Measurements from ENCODE around the gene GJB5.
"Not testable (repeated sequence)": the region's sequence is repeated elsewhere in the genome, so short reads cannot be mapped to it uniquely, and the experiment has no call there.

The GJB5 gene

GRCh38 chr1:34746101-34746500 lies 8.7 kb upstream of the GJB5 start:
- ATAC-seq = no peak

GRCh38 chr1:34746785-34747637 lies 7.8 kb upstream of the GJB5 start:
- ATAC-seq = no peak

GRCh38 chr1:34747638-34747941 lies 7.3 kb upstream of the GJB5 start:
- ATAC-seq = no peak

- ATAC-seq = no peak
These were observed 4.9 kb upstream of the GJB5 start for GRCh38 chr1:34749992-34750391.

- ATAC-seq = no peak
These were observed 4.2 kb upstream of the GJB5 start for GRCh38 chr1:34750610-34751009.

- ATAC-seq = no peak
These were observed 1.7 kb upstream of the GJB5 start for GRCh38 chr1:34753163-34753562.

GRCh38 chr1:34755961-34756360 lies 1.1 kb downstream of the GJB5 start:
- no peak for ATAC-seq

- ATAC-seq = no peak
These were observed 2.5 kb downstream of the GJB5 start for GRCh38 chr1:34757386-34757785.

- no peak for ATAC-seq
These were observed 3.9 kb downstream of the GJB5 start for GRCh38 chr1:34758751-34759150.

- ATAC-seq = no peak
These were observed 4.9 kb downstream of the GJB5 start, which contains the start of gene GJB4 for GRCh38 chr1:34759503-34760357. TSS of gene GJB4 (plus strand) at chr1:34759740. CDS start at chr1:34761255, 1,515 bp downstream.

GRCh38 chr1:34761176-34761761 lies 6.4 kb downstream of the GJB5 start:
- no peak for ATAC-seq

- no peak for ATAC-seq
These were observed 7.0 kb downstream of the GJB5 start for GRCh38 chr1:34761776-34762307.

GRCh38 chr1:34762474-34763141 lies 7.8 kb downstream of the GJB5 start:
- ATAC-seq = no peak

- no peak for ATAC-seq
These were observed 8.4 kb downstream of the GJB5 start for GRCh38 chr1:34763142-34763781.

- no peak for ATAC-seq
These were observed 14.0 kb downstream of the GJB5 start for GRCh38 chr1:34768856-34769255.

- no peak for ATAC-seq
These were observed 16.2 kb downstream of the GJB5 start for GRCh38 chr1:34770891-34771504.

GRCh38 chr1:34771573-34772371 lies 16.9 kb downstream of the GJB5 start:
- no peak for ATAC-seq

- not testable (repeated sequence) for ATAC-seq
These were observed 18.3 kb downstream of the GJB5 start for GRCh38 chr1:34773114-34773513.

GRCh38 chr1:34774957-34775356 lies 20.1 kb downstream of the GJB5 start:
- ATAC-seq = no peak

- ATAC-seq = no peak
These were observed 22.1 kb downstream of the GJB5 start for GRCh38 chr1:34776911-34777310.

All from activated CD4-positive, CD25-positive, alpha-beta regulatory T cell treated with anti-CD3 and anti-CD28 coated beads, Interleukin-2, amount 50 U/mL, for 24 hours (primary cell).